Measurements from ENCODE around the gene CCN2. TPM values are rescaled to one million over a fixed set of nuclear protein-coding genes. Genes with fewer than 3 reads are reported as not detected.

The CCN2 gene
- total RNA-seq, 1 experiment from 2014 or later = 67.8 TPM

DNA sequence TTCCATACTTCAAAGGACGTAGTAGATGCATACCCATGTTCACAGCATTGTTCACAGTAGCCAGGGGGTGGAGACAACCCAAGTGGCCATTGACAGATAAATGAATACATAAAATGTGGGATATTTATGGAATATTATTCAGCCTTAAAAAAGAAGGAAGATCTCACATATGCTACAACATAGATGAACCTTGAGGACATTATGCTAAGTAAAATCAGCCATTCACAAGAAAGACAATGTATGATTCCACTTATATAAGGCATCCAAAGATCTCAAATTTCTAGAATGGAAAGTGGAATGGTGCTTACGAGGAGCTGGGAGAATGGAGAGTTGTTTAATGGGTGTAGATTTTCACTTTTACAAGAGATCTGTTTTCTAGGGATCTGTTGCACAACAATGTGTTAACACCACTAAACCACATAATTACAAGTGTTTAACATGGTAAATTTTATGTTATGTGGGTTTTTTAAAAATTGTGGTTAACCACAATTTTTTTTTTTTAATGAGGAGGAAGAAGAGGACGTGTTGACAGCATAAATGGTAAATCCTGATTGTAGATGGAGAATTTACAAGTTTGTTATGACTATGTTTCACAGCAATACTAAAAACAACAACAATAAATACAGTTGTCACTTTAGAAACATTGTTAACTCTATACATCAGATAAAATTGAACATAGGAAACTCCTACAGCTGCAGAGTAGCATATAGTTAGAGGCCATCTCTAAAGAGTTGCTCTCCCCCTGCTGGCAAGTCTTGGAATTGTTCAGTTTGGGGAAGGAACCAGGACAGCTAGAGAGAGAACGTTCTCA lies 41.6 kb downstream of the CCN2 start (continued):
- TF ChIP-seq, protein P1, sequence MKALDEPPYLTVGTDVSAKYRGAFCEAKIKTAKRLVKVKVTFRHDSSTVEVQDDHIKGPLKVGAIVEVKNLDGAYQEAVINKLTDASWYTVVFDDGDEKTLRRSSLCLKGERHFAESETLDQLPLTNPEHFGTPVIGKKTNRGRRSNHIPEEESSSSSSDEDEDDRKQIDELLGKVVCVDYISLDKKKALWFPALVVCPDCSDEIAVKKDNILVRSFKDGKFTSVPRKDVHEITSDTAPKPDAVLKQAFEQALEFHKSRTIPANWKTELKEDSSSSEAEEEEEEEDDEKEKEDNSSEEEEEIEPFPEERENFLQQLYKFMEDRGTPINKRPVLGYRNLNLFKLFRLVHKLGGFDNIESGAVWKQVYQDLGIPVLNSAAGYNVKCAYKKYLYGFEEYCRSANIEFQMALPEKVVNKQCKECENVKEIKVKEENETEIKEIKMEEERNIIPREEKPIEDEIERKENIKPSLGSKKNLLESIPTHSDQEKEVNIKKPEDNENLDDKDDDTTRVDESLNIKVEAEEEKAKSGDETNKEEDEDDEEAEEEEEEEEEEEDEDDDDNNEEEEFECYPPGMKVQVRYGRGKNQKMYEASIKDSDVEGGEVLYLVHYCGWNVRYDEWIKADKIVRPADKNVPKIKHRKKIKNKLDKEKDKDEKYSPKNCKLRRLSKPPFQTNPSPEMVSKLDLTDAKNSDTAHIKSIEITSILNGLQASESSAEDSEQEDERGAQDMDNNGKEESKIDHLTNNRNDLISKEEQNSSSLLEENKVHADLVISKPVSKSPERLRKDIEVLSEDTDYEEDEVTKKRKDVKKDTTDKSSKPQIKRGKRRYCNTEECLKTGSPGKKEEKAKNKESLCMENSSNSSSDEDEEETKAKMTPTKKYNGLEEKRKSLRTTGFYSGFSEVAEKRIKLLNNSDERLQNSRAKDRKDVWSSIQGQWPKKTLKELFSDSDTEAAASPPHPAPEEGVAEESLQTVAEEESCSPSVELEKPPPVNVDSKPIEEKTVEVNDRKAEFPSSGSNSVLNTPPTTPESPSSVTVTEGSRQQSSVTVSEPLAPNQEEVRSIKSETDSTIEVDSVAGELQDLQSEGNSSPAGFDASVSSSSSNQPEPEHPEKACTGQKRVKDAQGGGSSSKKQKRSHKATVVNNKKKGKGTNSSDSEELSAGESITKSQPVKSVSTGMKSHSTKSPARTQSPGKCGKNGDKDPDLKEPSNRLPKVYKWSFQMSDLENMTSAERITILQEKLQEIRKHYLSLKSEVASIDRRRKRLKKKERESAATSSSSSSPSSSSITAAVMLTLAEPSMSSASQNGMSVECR (CRISPR knock-in tag; IDR thresholded peaks at IDR 0.05; ENCODE audit: borderline replicate concordance) = no peak
- TF ChIP-seq ZNF263 (CRISPR knock-in tag; IDR thresholded peaks at IDR 0.05; ENCODE audit: low read depth) (no peak), ZNF317 (CRISPR knock-in tag; IDR thresholded peaks at IDR 0.05; ENCODE audit: borderline replicate concordance, low read depth) (no peak), ZNF232 (CRISPR knock-in tag; IDR thresholded peaks at IDR 0.05) (no peak), KAT7 (CRISPR knock-in tag; IDR thresholded peaks at IDR 0.05; ENCODE audit: borderline replicate concordance) (no peak), E2F1 (CRISPR knock-in tag; IDR thresholded peaks at IDR 0.05) (no peak), TCF7 (CRISPR knock-in tag; IDR thresholded peaks at IDR 0.05; ENCODE audit: low read depth) (no peak), ZNF396 (CRISPR knock-in tag; IDR thresholded peaks at IDR 0.05; ENCODE audit: borderline replicate concordance) (no peak), TEAD1 (CRISPR knock-in tag; IDR thresholded peaks at IDR 0.05) (no peak), NR3C1 (CRISPR knock-in tag; conservative IDR thresholded peaks at IDR 0.05; ENCODE audit: low read depth) (no peak), ZNF532 (CRISPR knock-in tag; IDR thresholded peaks at IDR 0.05; ENCODE audit: borderline replicate concordance) (no peak), ELF4 (CRISPR knock-in tag; IDR thresholded peaks at IDR 0.05; ENCODE audit: low read depth) (no peak), FOXP1 (CRISPR knock-in tag; IDR thresholded peaks at IDR 0.05; ENCODE audit: borderline replicate concordance) (no peak), GRHL2 (CRISPR knock-in tag; IDR thresholded peaks at IDR 0.05; ENCODE audit: insufficient replicate concordance, severe bottlenecking) (no peak), ZSCAN18 (CRISPR knock-in tag; IDR thresholded peaks at IDR 0.05) (no peak), MLX (CRISPR knock-in tag; IDR thresholded peaks at IDR 0.05) (no peak), FOXK1 (CRISPR knock-in tag; IDR thresholded peaks at IDR 0.05) (no peak)
- TF ChIP-seq, protein P2, sequence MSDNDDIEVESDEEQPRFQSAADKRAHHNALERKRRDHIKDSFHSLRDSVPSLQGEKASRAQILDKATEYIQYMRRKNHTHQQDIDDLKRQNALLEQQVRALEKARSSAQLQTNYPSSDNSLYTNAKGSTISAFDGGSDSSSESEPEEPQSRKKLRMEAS (CRISPR knock-in tag; IDR thresholded peaks at IDR 0.05) = no peak
- TF ChIP-seq, protein P3, sequence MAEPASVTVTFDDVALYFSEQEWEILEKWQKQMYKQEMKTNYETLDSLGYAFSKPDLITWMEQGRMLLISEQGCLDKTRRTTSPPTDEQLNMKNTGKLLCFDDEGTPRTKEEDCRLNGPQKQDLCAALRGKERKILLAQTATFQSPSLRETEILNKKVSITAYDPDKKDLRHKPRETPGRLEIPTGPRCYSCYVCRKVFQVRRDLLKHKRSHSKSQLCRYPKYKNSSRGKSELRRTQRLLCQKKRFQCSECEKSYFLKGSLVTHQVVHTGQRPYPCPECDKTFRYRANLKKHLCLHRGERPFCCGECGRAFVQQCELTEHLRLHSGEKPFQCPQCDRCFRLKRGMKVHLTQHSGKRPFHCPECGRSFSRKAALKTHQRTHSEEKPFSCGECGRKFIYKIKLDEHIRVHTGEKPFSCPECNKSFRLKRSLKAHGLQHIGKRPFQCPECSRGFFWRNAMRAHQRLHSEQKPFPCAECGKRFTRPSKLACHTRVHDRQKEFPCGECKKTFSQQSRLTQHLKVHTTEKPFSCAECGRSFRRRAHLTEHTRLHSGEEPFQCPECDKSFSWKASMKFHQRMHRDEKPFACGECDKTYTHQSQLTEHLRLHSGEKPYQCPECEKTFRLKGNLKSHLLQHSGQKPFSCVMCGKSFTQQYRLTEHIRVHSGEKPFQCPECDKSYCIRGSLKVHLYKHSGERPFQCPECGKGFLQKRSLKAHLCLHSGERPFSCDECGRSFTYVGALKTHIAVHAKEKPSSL (CRISPR knock-in tag; conservative IDR thresholded peaks at IDR 0.05) = peak; percentile 59; the same call in 1 of the 2 replicates
- TF ChIP-seq, protein P4, sequence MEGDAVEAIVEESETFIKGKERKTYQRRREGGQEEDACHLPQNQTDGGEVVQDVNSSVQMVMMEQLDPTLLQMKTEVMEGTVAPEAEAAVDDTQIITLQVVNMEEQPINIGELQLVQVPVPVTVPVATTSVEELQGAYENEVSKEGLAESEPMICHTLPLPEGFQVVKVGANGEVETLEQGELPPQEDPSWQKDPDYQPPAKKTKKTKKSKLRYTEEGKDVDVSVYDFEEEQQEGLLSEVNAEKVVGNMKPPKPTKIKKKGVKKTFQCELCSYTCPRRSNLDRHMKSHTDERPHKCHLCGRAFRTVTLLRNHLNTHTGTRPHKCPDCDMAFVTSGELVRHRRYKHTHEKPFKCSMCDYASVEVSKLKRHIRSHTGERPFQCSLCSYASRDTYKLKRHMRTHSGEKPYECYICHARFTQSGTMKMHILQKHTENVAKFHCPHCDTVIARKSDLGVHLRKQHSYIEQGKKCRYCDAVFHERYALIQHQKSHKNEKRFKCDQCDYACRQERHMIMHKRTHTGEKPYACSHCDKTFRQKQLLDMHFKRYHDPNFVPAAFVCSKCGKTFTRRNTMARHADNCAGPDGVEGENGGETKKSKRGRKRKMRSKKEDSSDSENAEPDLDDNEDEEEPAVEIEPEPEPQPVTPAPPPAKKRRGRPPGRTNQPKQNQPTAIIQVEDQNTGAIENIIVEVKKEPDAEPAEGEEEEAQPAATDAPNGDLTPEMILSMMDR (IDR thresholded peaks at IDR 0.05) = peak; percentile 80
